ENCODE results near the gene UCN.
A peak's percentile ranks its signal among the peaks of the same experiment; 100 is the strongest.

Gene UCN

DNA sequence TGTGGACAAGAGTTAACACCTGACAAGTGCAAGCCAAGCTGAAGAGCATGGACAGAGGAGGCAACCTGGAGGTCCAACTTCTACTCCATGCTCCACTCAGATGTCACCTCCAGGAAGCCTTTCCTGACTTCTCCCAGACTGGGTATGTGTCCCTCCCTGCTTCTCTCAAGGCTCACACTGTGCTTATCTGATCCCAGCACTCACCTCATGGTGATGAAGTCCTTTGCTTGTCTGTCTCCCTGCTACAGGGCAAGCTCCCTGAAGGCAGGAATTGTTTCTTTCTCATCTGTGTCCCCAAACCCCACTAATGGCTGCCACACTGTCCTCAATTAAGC, 42.7 kb downstream of the UCN start:
- no peak overlapping the region for H3K4me3 ChIP-seq (ENCODE audit: low read depth, low read length)
- TF ChIP-seq CTCF (IDR thresholded peaks at IDR 0.05; ENCODE audit: insufficient read depth, low read length, missing control alignments): no peak
- CTCF ChIA-PET: interaction anchor here (1.0 to 7.3 kb wide), 11 partner anchors 9 to 189 kb away, joined by 3 to 125 read pairs (median 6); partner anchors contain the start of genes DNAJC5G and TRIM54
- POLR2A ChIA-PET: interaction anchor here (1.1 kb wide), 1 partner anchor 37 kb away, joined by 3 read pairs; no protein-coding TSS in a partner anchor
- no peak for DNase-seq (ENCODE audit: low read depth, low spot score)

DNA sequence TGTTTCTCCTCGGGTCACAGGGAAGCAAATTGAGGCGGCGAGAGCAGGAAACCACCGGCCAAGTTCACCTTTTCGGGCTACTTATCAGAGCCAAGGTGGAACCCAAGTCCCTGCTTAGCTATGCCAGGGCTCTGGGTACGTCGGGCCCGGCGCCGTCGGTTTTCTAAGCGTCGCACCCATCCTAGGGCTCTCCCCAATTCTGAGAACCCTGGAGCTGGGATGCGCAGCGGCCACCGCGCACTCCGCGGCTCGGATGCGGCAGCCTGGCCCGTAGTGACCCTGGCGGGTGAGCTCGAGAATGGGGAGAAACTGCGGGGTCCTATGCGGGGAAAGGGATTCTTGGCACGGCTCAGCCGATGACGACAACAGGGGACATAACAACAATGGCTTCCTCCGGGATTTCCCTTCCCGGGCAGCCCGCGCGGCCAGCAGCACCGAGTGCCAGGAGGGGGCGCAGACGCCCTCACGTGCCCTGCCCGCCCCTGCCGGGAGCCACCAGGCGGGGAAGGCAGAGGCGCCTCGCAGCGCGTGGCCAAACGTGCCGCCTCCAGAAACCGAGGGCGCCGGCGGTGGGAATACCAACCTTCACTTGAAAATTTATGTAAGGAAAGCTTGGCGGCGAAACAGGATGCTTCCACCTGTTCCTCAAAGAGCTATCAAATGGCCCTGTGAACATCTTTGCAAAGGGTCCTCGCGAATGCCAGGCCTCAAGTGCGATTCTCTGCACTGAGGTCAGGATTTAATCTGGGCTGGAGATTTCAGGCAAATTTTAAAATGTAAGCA, 43.3 kb downstream of the UCN start:
- ChIA-PET CTCF (interaction anchor here (0.9 to 7.3 kb wide), 16 partner anchors 9 to 189 kb away, joined by 3 to 125 read pairs (median 5); partner anchors contain the start of genes DNAJC5G and TRIM54), POLR2A (interaction anchor here (1.1 kb wide), 1 partner anchor 38 kb away, joined by 3 read pairs; no protein-coding TSS in a partner anchor)
- peak overlapping the region; percentile 43 for H3K4me3 ChIP-seq (ENCODE audit: low read depth, low read length)
- TF ChIP-seq CTCF (IDR thresholded peaks at IDR 0.05; ENCODE audit: insufficient read depth, low read length, missing control alignments): peak; percentile 80
- no peak for DNase-seq (ENCODE audit: low read depth, low spot score)

GRCh38 chr2:27264253-27264752, 43.9 kb downstream of the UCN start:
- ChIA-PET CTCF (interaction anchor here (0.9 to 7.3 kb wide), 13 partner anchors 8 to 171 kb away, joined by 3 to 125 read pairs (median 5); partner anchors contain the start of genes DNAJC5G and TRIM54), POLR2A (interaction anchor here (1.1 kb wide), 1 partner anchor 38 kb away, joined by 3 read pairs; no protein-coding TSS in a partner anchor)
- H3K4me3 ChIP-seq (ENCODE audit: low read depth, low read length): no peak overlapping the region
- no peak for DNase-seq (ENCODE audit: low read depth, low spot score)
- no peak for TF ChIP-seq CTCF (IDR thresholded peaks at IDR 0.05; ENCODE audit: insufficient read depth, low read length, missing control alignments)

DNA sequence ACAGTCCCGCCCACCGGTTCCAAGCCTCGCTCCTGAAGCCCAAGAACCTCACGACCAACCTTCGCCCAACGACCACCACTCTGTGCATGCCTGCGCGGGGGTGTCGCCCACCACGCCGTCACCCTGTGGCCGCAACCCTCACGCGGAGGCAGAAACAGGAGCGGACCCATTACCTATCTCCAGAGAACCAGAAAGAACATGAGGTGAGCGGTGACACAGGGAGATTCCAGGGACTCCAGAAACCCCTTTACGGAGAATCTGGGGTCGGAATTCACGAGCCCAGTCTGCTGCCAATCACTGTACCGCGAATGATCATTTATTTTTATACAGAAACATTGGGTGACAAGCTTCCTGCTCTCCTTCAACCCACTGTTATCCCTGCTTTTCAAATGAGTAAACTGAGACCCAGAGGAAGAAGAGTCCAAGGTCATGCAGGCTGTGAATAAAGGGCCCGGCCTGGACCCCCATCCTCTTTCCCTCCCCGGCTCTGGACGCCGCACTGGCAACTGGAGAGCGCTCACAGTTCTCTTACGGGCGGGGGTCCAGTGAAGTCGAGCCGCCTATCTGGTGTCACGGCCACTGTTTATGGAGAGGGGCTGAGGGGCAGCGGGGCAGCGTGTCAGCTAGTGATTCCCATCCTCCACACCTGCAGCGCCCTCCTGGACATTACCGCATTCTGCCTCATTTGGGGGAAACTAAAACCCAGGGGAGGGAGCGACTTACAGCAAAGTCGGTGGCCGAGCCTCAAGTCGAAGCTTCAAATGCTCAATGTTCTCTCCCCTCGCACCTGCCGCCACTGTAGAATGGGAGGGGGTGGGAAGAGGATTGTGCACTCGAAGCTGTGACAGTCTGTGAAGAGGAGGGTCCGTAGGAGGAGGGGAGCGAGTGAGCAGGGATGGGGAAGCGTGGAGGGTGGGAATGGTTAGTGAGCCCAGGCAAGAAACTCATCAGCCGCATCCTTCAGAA, 44.7 kb downstream of the UCN start:
- H3K4me3 ChIP-seq (ENCODE audit: low read depth, low read length): peak overlapping the region; percentile 39
- DNase-seq (ENCODE audit: low read depth, low spot score): no peak
- ChIA-PET POLR2A (no interaction called here), CTCF (interaction anchor here (1.0 to 7.3 kb wide), 7 partner anchors 15 to 170 kb away, joined by 3 to 125 read pairs (median 6); partner anchors contain the start of genes DNAJC5G and TRIM54)
- TF ChIP-seq CTCF (IDR thresholded peaks at IDR 0.05; ENCODE audit: insufficient read depth, low read length, missing control alignments): no peak

GRCh38 chr2:27262379-27263286, 45.6 kb downstream of the UCN start, which contains the start of gene SLC30A3:
Gene SLC30A3, minus strand, starts transcription at chr2:27263047. Its CDS starts 141 bp downstream, at chr2:27262906.
- peak within 1 kb of the TSS; percentile 39 for H3K4me3 ChIP-seq (ENCODE audit: low read depth, low read length)
- ChIA-PET CTCF (interaction anchor here (1.3 to 7.3 kb wide), 5 partner anchors 14 to 163 kb away, joined by 3 to 125 read pairs (median 17); partner anchors contain the start of genes DNAJC5G and TRIM54), POLR2A (no interaction called here)
- no peak for DNase-seq (ENCODE audit: low read depth, low spot score)
- peak; percentile 12 for TF ChIP-seq CTCF (IDR thresholded peaks at IDR 0.05; ENCODE audit: insufficient read depth, low read length, missing control alignments)
